HG02610 (cell line): ENCODE measurements around the gene TEC.

Source experiments
- ATAC-seq: cut with Tn5 transposase; IDR thresholded peaks from one replicate; pipeline ENCODE4 v1.9.1; 2021; ENCODE audit warnings: mild to moderate bottlenecking, moderate library complexity; ENCODE audit not compliant: unreplicated experiment

TEC gene

GRCh38 chr4:48127682-48128404, 141.8 kb downstream of the TEC start:
- ATAC-seq, result peak; percentile 93

GRCh38 chr4:48127231-48127630, 142.4 kb downstream of the TEC start:
- no peak for ATAC-seq

GRCh38 chr4:48126621-48127020, 143.0 kb downstream of the TEC start:
- ATAC-seq, result no peak

- no peak for ATAC-seq
These were observed 144.8 kb downstream of the TEC start for GRCh38 chr4:48124870-48125269.

- no peak for ATAC-seq
These were observed 146.9 kb downstream of the TEC start for GRCh38 chr4:48122756-48123155.

GRCh38 chr4:48121180-48121579, 148.5 kb downstream of the TEC start:
- ATAC-seq, result no peak

GRCh38 chr4:48120132-48120531, 149.5 kb downstream of the TEC start:
- no peak for ATAC-seq

- ATAC-seq, result no peak
These were observed 150.0 kb downstream of the TEC start for GRCh38 chr4:48119646-48120045.

GRCh38 chr4:48118081-48118480, 151.6 kb downstream of the TEC start:
- ATAC-seq, result no peak

GRCh38 chr4:48116582-48116981, 153.1 kb downstream of the TEC start:
- no peak for ATAC-seq

- no peak for ATAC-seq
These were observed 155.2 kb downstream of the TEC start for GRCh38 chr4:48114412-48114811.

GRCh38 chr4:48112017-48112667, 157.5 kb downstream of the TEC start:
- no peak for ATAC-seq

- ATAC-seq, result no peak
These were observed 159.1 kb downstream of the TEC start for GRCh38 chr4:48110452-48110978.

GRCh38 chr4:48109413-48110263, 160.0 kb downstream of the TEC start:
- peak; percentile 72 for ATAC-seq

- ATAC-seq, result no peak
These were observed 161.1 kb downstream of the TEC start for GRCh38 chr4:48108309-48109073.

GRCh38 chr4:48105230-48105629, 164.4 kb downstream of the TEC start:
- no peak for ATAC-seq

- ATAC-seq, result peak; percentile 80
These were observed 166.0 kb downstream of the TEC start for GRCh38 chr4:48103483-48104139.

- no peak for ATAC-seq
These were observed 167.3 kb downstream of the TEC start for GRCh38 chr4:48102303-48102702.

GRCh38 chr4:48100256-48100655, 169.4 kb downstream of the TEC start:
- ATAC-seq, result no peak

- ATAC-seq, result no peak
These were observed 174.2 kb downstream of the TEC start for GRCh38 chr4:48095441-48095840.
